H1 (cell line): ENCODE measurements around the gene COL21A1. TPM values are rescaled to one million over a fixed set of nuclear protein-coding genes. Genes with fewer than 3 reads are reported as not detected.

ENCODE experiments used
- CTCF ChIA-PET: fragments of 300-600 bp; sonication (Branson Sonifier 250); formaldehyde crosslinking; loops from one replicate; lab custom pipeline; 2021; ENCODE audit not compliant: partially characterized antibody; lab: Charles Lee
- POLR2A ChIA-PET: fragments of 300-600 bp; sonication (Branson Sonifier 250); formaldehyde crosslinking; loops from one replicate; lab custom pipeline; 2021; ENCODE audit warnings: inconsistent platforms; ENCODE audit not compliant: partially characterized antibody; lab: Charles Lee
- DNase-seq, 2 experiments: peaks; one replicate each; pipeline versions ENCODE4 v3.0.0 to v3.0.0-alpha.2; 2010 to 2022; ENCODE audit warnings: low spot score in 2 of 2, low read depth in 1 of 2, mixed read lengths in 1 of 2
- FAIRE-seq: peaks from 2 replicates; lab custom pipeline; 2011; peaks lifted over from hg19 to GRCh38; lab: Jason Lieb, UNC
- H2AFZ ChIP-seq: 2 replicates; pipeline ENCODE4 v1.8.1; 2012; ENCODE audit warnings: low read length, inconsistent platforms
- H2AK5ac ChIP-seq: 2 replicates; pipeline ENCODE4 v1.6.1; 2013; ENCODE audit warnings: low read depth, low read length
- H2BK120ac ChIP-seq: replicated peaks from 2 replicates; pipeline ENCODE3; 2013; ENCODE audit warnings: low read depth, low read length, inconsistent platforms
- H2BK12ac ChIP-seq: 2 replicates; pipeline ENCODE4 v1.6.1; 2013; ENCODE audit warnings: low read depth, low read length
- H2BK15ac ChIP-seq: 2 replicates; pipeline ENCODE4 v1.6.1; 2013; ENCODE audit warnings: low read length
- H2BK20ac ChIP-seq: 2 replicates; pipeline ENCODE4 v1.6.1; 2013; ENCODE audit warnings: low read length
- H2BK5ac ChIP-seq: 2 replicates; pipeline ENCODE4 v1.6.1; 2013; ENCODE audit warnings: low read depth, low read length
- H3K14ac ChIP-seq: 2 replicates; pipeline ENCODE4 v1.6.1; 2013; ENCODE audit warnings: inconsistent platforms; ENCODE audit not compliant: insufficient read length
- H3K18ac ChIP-seq: 2 replicates; pipeline ENCODE4 v1.6.1; 2013; ENCODE audit warnings: low read length; ENCODE audit errors: extremely low read depth
- H3K23ac ChIP-seq: 2 replicates; pipeline ENCODE4 v1.6.1; 2013; ENCODE audit warnings: inconsistent platforms; ENCODE audit not compliant: insufficient read length
- H3K23me2 ChIP-seq: 2 replicates; pipeline ENCODE4 v1.6.1; 2013; ENCODE audit warnings: low read depth, low read length
- H3K27ac ChIP-seq: 2 replicates; pipeline ENCODE4 v1.6.1; 2011; ENCODE audit warnings: low read depth, low read length, inconsistent platforms
- H3K27me3 ChIP-seq, 4 experiments: replicated peaks in 1 of 4; 1 replicate in 1 of 4; 2 replicates in 3 of 4; pipeline versions ENCODE4 v1.6.1 to v1.8.1; 2011 to 2013; ENCODE audit warnings: low read length in 3 of 4, mild to moderate bottlenecking in 3 of 4, inconsistent platforms in 2 of 4, mixed read lengths in 2 of 4, moderate library complexity in 1 of 4; ENCODE audit not compliant: control insufficient read depth in 3 of 4, insufficient read depth in 3 of 4; ENCODE audit errors: extremely low read depth in 1 of 4
- H3K36me3 ChIP-seq, 4 experiments: 2 replicates each; pipeline versions ENCODE4 v1.6.1 to v1.8.1; 2011 to 2013; ENCODE audit warnings: mild to moderate bottlenecking in 4 of 4, low read length in 3 of 4, moderate library complexity in 2 of 4, control low read depth in 1 of 4, inconsistent platforms in 1 of 4; ENCODE audit not compliant: insufficient read depth in 4 of 4, control insufficient read depth in 2 of 4
- H3K4ac ChIP-seq: replicated peaks from 2 replicates; pipeline ENCODE3; 2013; ENCODE audit warnings: low read length, low read depth, mixed read lengths, inconsistent platforms; ENCODE audit not compliant: insufficient read length
- H3K4me1 ChIP-seq, 4 experiments: replicated peaks in 1 of 4; 1 replicate in 1 of 4; 2 replicates in 3 of 4; pipeline versions ENCODE4 v1.6.1 to v1.8.1; 2011 to 2013; ENCODE audit warnings: low read length in 3 of 4, inconsistent platforms in 2 of 4, mixed read lengths in 1 of 4; ENCODE audit not compliant: insufficient read depth in 4 of 4, control insufficient read depth in 3 of 4
- H3K4me2 ChIP-seq, 2 experiments: 2 replicates each; pipeline versions ENCODE4 v1.6.1 to v1.8.1; 2011 to 2013; ENCODE audit warnings: low read depth in 2 of 2, low read length in 2 of 2, control low read depth in 1 of 2, inconsistent platforms in 1 of 2, mild to moderate bottlenecking in 1 of 2; ENCODE audit not compliant: insufficient read depth in 1 of 2
- H3K4me3 ChIP-seq, 4 experiments: fragments of 200-600, 300-600 bp in 1 of 4; sonication (generic), shearing (Covaris generic), sonication (Bioruptor Twin) in 1 of 4; 2 replicates each; pipeline versions ENCODE4 v1.5.1 to v1.8.1; 2011 to 2016; ENCODE audit warnings: low read length in 4 of 4, low read depth in 3 of 4, control low read depth in 2 of 4, inconsistent platforms in 2 of 4, mild to moderate bottlenecking in 2 of 4, mixed read lengths in 1 of 4, moderate library complexity in 1 of 4; ENCODE audit not compliant: insufficient read depth in 2 of 4; ENCODE audit errors: extremely low read depth in 1 of 4
- H3K56ac ChIP-seq: replicated peaks from 2 replicates; pipeline ENCODE3; 2013; ENCODE audit warnings: low read depth, mild to moderate bottlenecking, mixed read lengths, low read length, inconsistent platforms; ENCODE audit not compliant: insufficient read length
- H3K79me1 ChIP-seq: 2 replicates; pipeline ENCODE4 v1.6.1; 2013; ENCODE audit warnings: low read depth, low read length, control low read depth
- H3K79me2 ChIP-seq, 2 experiments: 2 replicates each; pipeline versions ENCODE4 v1.6.1 to v1.8.1; 2012 to 2013; ENCODE audit warnings: low read length in 2 of 2, mild to moderate bottlenecking in 2 of 2, inconsistent platforms in 1 of 2; ENCODE audit not compliant: insufficient read depth in 2 of 2, control insufficient read depth in 1 of 2
- H3K9ac ChIP-seq, 4 experiments: replicated peaks in 1 of 4; 1 replicate in 1 of 4; 2 replicates in 3 of 4; pipeline versions ENCODE4 v1.6.1 to v1.8.1; 2011 to 2013; ENCODE audit warnings: low read depth in 3 of 4, low read length in 3 of 4, control low read depth in 2 of 4, mild to moderate bottlenecking in 2 of 4, moderate library complexity in 2 of 4, inconsistent platforms in 1 of 4; ENCODE audit errors: extremely low read depth in 1 of 4
- H3K9me3 ChIP-seq, 2 experiments: 2 replicates each; pipeline versions ENCODE4 v1.6.1 to v1.8.1; 2012 to 2013; ENCODE audit warnings: mild to moderate bottlenecking in 2 of 2, moderate library complexity in 2 of 2, control low read depth in 1 of 2, inconsistent platforms in 1 of 2, low read depth in 1 of 2, low read length in 1 of 2, mixed read lengths in 1 of 2; ENCODE audit not compliant: insufficient read depth in 2 of 2
- H4K20me1 ChIP-seq, 2 experiments: replicated peaks in 1 of 2; 2 replicates each; pipeline versions ENCODE3 to v1.8.1; 2011 to 2013; ENCODE audit warnings: inconsistent platforms in 2 of 2, low read length in 2 of 2, mild to moderate bottlenecking in 1 of 2; ENCODE audit not compliant: insufficient read depth in 2 of 2, control insufficient read depth in 1 of 2
- H4K5ac ChIP-seq: 2 replicates; pipeline ENCODE4 v1.6.1; 2013; ENCODE audit warnings: low read length, low read depth, mixed read lengths, inconsistent platforms; ENCODE audit not compliant: insufficient read length
- H4K8ac ChIP-seq: 2 replicates; pipeline ENCODE4 v1.8.0; 2013; ENCODE audit warnings: mild to moderate bottlenecking, moderate library complexity, low read length, inconsistent platforms; ENCODE audit not compliant: insufficient read depth; ENCODE audit errors: extremely low read depth
- H4K91ac ChIP-seq: replicated peaks from 2 replicates; pipeline ENCODE3; 2013; ENCODE audit warnings: low read length, mixed read lengths, inconsistent platforms; ENCODE audit not compliant: insufficient read length
- BCL11A ChIP-seq, 2 experiments: IDR thresholded peaks; one replicate each; pipeline ENCODE4 v1.6.1; 2011; ENCODE audit warnings: low read depth in 2 of 2, low read length in 2 of 2, mild to moderate bottlenecking in 2 of 2
- CEBPB ChIP-seq: IDR thresholded peaks from 2 replicates; pipeline ENCODE4 v1.6.1; 2012; ENCODE audit warnings: low read depth, low read length
- FOSL1 ChIP-seq: IDR thresholded peaks from 2 replicates; pipeline ENCODE4 v1.6.1; 2011; ENCODE audit warnings: mild to moderate bottlenecking, low read depth, low read length, moderate library complexity; ENCODE audit not compliant: insufficient read depth
- HDAC6 ChIP-seq: IDR thresholded peaks from one replicate; pipeline ENCODE4 v1.7.1; 2012; ENCODE audit warnings: low read depth, mild to moderate bottlenecking, inconsistent platforms, low read length, moderate library complexity
- NRF1 ChIP-seq: IDR thresholded peaks from 2 replicates; pipeline ENCODE4 v1.6.1; 2011; ENCODE audit warnings: mild to moderate bottlenecking, low read depth, low read length, improper control_type of control experiment
- POLR2A ChIP-seq, 2 experiments: IDR thresholded peaks; 1 replicate in 1 of 2; 2 replicates in 1 of 2; pipeline ENCODE4 v1.6.1; 2011; ENCODE audit warnings: low read depth in 2 of 2, low read length in 2 of 2, mild to moderate bottlenecking in 2 of 2; ENCODE audit errors: control extremely low read depth in 1 of 2
- SAP30 ChIP-seq: fragments of 300-600 bp; sonication (generic); IDR thresholded peaks from 2 replicates; pipeline ENCODE4 v1.7.1; 2012; ENCODE audit warnings: low read length, moderate library complexity, mild to moderate bottlenecking, inconsistent platforms; ENCODE audit not compliant: insufficient read depth, insufficient replicate concordance
- SP1 ChIP-seq: IDR thresholded peaks from 2 replicates; pipeline ENCODE4 v1.6.1; 2011; ENCODE audit warnings: low read depth, low read length
- SP4 ChIP-seq: IDR thresholded peaks from 2 replicates; pipeline ENCODE4 v1.6.1; 2012; ENCODE audit warnings: low read length, inconsistent platforms
- TAF7 ChIP-seq: optimal IDR thresholded peaks from 2 replicates; pipeline ENCODE3; 2011; ENCODE audit warnings: low read depth, mild to moderate bottlenecking, inconsistent platforms, low read length, moderate library complexity, borderline replicate concordance
- USF2 ChIP-seq: IDR thresholded peaks from 2 replicates; pipeline ENCODE4 v1.6.1; 2011; ENCODE audit warnings: low read length, improper control_type of control experiment
- WGBS, 2 experiments: shearing (Covaris generic) in 1 of 2; methylation state at CpG; one replicate each; pipeline versions ENCODE4 v1.1.6 to v1.1.7; 2013 to 2015; ENCODE audit warnings: low lambda C conversion rate in 2 of 2, mixed read lengths in 2 of 2, inconsistent platforms in 1 of 2, low coverage in 1 of 2, missing lambda C conversion rate in 1 of 2; ENCODE audit not compliant: insufficient replicate concordance in 2 of 2, insufficient coverage in 1 of 2, insufficient read length in 1 of 2; ENCODE audit errors: extremely low coverage in 1 of 2, missing lambda C conversion rate in 1 of 2; 5-methylcytosine and 5-hydroxymethylcytosine counted together
- polyA plus RNA-seq, 7 experiments: library from polyadenylated mRNA; depleted of rRNA in 3 of 7; stranded (reverse) in 5 of 7; unstranded in 2 of 7; fragments of >200 nt in 5 of 7; fragments of 200-250 nt in 2 of 7; gene quantifications; 1 replicate in 5 of 7; 2 replicates in 1 of 7; 4 replicates in 1 of 7; pipeline versions ENCODE4 v1.2.1 to v1.2.3, GENCODE V29; 2011 to 2013; ENCODE audit warnings: missing spikeins in 2 of 7, mixed read lengths in 2 of 7
- total RNA-seq: library from RNA; stranded (reverse); fragmentation: NEBNext Ultra II Directional; extraction: Animal tissue kit (Norgen Biotek cat#: 25700); gene quantifications from 2 replicates; pipeline ENCODE4 v1.2.1, GENCODE V29; 2021
- TF ChIP-seq, protein P1 (sequence below): IDR thresholded peaks from 2 replicates; pipeline ENCODE4 v1.6.1; 2012; ENCODE audit warnings: inconsistent platforms

COL21A1 gene
- total and polyA plus RNA-seq, 2 of the 8 experiments (the other 6 are each of a cell fraction or from before 2014, with no cell fraction given) = 1.6 to 3.4 TPM

DNA sequence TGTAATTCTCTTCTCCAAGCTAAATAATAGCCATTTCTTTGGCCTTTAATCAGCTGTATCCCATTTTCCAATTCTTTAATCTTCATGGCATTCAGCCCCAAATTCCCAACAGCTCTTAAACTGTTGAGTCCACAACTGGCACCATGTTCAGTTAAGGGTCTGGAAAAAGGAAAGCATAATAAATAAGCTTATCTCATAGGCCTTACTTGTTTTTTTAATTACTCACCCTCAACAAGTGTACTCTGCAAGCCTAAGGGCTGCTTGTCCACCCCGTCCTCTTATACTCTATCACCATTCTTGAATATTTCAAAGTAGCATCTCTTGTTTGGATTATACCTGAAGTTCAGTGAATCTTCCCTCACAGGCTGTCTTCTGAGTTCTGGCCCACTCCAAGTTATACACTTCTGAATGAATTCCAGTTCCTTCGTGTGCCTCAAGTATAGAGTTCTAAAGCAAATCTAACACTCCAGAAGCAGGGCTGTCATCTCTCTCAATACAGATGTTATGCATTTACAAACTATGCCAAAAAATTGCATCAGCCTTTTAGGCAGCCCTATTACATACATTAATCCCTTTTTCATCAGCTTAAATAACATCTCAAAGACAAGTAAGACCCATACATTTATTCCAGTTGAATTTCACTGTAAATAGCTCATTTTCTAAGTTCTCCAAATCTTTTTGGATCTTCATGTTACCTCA, 98.7 kb downstream of the COL21A1 start:
- Histone ChIP-seq H3K4ac (no peak overlapping the region), H2BK20ac (no peak overlapping the region), H3K27ac (no peak overlapping the region), H3K36me3 (no peaks in the 10 kb centered on the region), H3K14ac (no peak overlapping the region), H3K56ac (no peak overlapping the region), H3K4me1 (no peaks in the 10 kb centered on the region), H3K4me2 (no peak overlapping the region), H3K9ac (no peak overlapping the region), H2BK120ac (no peak overlapping the region), H4K91ac (no peak overlapping the region), H2BK12ac (no peak overlapping the region), H3K27me3 (no peaks in the 10 kb centered on the region), H3K4me3 (no peak overlapping the region), H3K23ac (no peak overlapping the region), H4K8ac (no peak overlapping the region), H4K5ac (no peak overlapping the region), H3K18ac (no peak overlapping the region), H2BK5ac (no peak overlapping the region), H3K79me1 (no peaks in the 10 kb centered on the region), H3K9me3 (peaks cover 0 to 1% of the 10 kb centered on the region in 2 experiments; a peak in 1 of 4 replicates), H2AK5ac (no peak overlapping the region), H4K20me1 (no peaks in the 10 kb centered on the region), H2BK15ac (no peak overlapping the region), H3K79me2 (no peaks in the 10 kb centered on the region), H2AFZ (no peak overlapping the region), H3K23me2 (no peaks in the 10 kb centered on the region)
- DNase-seq = no peak
- ChIA-PET POLR2A (no interaction called here), CTCF (no interaction called here)
- 90% methylated on average over 2 of the region's 2 CpGs; no CpG with 5 or more reads in 1 of the 2 experiments for WGBS, 2 experiments
- no peak for FAIRE-seq
- no peak for TF ChIP-seq HDAC6
- TF ChIP-seq, protein P1, sequence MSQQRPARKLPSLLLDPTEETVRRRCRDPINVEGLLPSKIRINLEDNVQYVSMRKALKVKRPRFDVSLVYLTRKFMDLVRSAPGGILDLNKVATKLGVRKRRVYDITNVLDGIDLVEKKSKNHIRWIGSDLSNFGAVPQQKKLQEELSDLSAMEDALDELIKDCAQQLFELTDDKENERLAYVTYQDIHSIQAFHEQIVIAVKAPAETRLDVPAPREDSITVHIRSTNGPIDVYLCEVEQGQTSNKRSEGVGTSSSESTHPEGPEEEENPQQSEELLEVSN = no peak
- no peak for TF ChIP-seq POLR2A (IDR thresholded peaks at IDR 0.05; ENCODE audit: control extremely low read depth in 1 of 2, low read depth in 2 of 2, low read length in 2 of 2)
- TF ChIP-seq CEBPB = no peak
- no peak for TF ChIP-seq SAP30
- TF ChIP-seq SP4 = no peak
- TF ChIP-seq USF2 = no peak
- TF ChIP-seq TAF7 = no peak
- no peak for TF ChIP-seq SP1
- no peak for TF ChIP-seq FOSL1
- TF ChIP-seq NRF1 = no peak
- TF ChIP-seq BCL11A (IDR thresholded peaks at IDR 0.05; ENCODE audit: low read depth in 2 of 2, low read length in 2 of 2) = no peak
